Large intestine (tissue), 3 donors: ENCODE measurements around the gene DUSP15. TPM values are rescaled to one million over a fixed set of nuclear protein-coding genes. Genes with fewer than 3 reads are reported as not detected.
A peak's percentile ranks its signal among the peaks of the same experiment; 100 is the strongest.

ENCODE experiments used
- DNase-seq, 2 donors: peaks; one replicate each; pipeline versions ENCODE4 v3.0.0 to v3.0.0-alpha.2; 2013
- H3K27ac ChIP-seq: one replicate; pipeline ENCODE4 v1.5.1; 2013; ENCODE audit warnings: low read length
- H3K27me3 ChIP-seq: 2 replicates; pipeline ENCODE4 v1.6.1; 2013; ENCODE audit warnings: low read length; ENCODE audit not compliant: control insufficient read depth, insufficient read depth
- H3K36me3 ChIP-seq: 2 replicates; pipeline ENCODE4 v1.6.1; 2013; ENCODE audit warnings: low read length; ENCODE audit not compliant: control insufficient read depth, insufficient read depth
- H3K4me1 ChIP-seq: one replicate; pipeline ENCODE4 v1.6.1; 2013; ENCODE audit warnings: low read length; ENCODE audit not compliant: control insufficient read depth, insufficient read depth
- H3K4me3 ChIP-seq: one replicate; pipeline ENCODE4 v1.5.1; 2013; ENCODE audit warnings: low read length
- H3K9me3 ChIP-seq: one replicate; pipeline ENCODE4 v1.6.1; 2013; ENCODE audit warnings: mild to moderate bottlenecking, low read depth, low read length, moderate library complexity; ENCODE audit not compliant: control insufficient read depth
- WGBS: methylation state at CpG from one replicate; pipeline ENCODE4 v1.1.5; 2013; ENCODE audit warnings: low lambda C conversion rate; ENCODE audit not compliant: insufficient coverage; 5-methylcytosine and 5-hydroxymethylcytosine counted together
- polyA plus RNA-seq: library from polyadenylated mRNA; unstranded; fragments of 120-200 nt; gene quantifications from one replicate; pipeline ENCODE4 v1.2.1, GENCODE V29; 2013

Gene DUSP15
- polyA plus RNA-seq, 1 donor = 11.2 TPM

DNA sequence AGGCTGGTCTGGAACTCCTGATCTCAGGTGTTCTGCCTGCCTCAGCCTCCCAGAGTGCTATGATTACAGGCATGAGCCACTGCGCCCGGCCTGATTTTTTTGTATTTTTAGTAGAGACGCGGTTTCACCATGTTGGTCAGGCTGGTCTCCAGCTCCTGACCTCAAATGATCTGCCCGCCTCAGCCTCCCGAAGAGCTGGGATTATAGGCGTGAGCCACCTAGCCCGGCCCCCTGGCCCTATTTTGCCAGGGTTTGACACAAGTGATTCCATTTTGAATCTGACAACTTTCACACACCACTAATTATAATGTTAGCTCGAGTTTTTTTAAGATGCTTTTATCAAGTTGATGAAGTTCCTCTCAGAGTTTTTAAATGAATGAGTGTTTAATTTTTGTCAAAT, 25.7 kb upstream of the DUSP15 start:
- 93% methylated on average over 5 of the region's 9 CpGs for WGBS
- Histone ChIP-seq H3K4me3 (no peak overlapping the region), H3K27me3 (no peaks in the 10 kb centered on the region), H3K27ac (no peak overlapping the region), H3K36me3 (no peaks in the 10 kb centered on the region), H3K9me3 (no peaks in the 10 kb centered on the region), H3K4me1 (no peaks in the 10 kb centered on the region)
- DNase-seq = no peak

DNA sequence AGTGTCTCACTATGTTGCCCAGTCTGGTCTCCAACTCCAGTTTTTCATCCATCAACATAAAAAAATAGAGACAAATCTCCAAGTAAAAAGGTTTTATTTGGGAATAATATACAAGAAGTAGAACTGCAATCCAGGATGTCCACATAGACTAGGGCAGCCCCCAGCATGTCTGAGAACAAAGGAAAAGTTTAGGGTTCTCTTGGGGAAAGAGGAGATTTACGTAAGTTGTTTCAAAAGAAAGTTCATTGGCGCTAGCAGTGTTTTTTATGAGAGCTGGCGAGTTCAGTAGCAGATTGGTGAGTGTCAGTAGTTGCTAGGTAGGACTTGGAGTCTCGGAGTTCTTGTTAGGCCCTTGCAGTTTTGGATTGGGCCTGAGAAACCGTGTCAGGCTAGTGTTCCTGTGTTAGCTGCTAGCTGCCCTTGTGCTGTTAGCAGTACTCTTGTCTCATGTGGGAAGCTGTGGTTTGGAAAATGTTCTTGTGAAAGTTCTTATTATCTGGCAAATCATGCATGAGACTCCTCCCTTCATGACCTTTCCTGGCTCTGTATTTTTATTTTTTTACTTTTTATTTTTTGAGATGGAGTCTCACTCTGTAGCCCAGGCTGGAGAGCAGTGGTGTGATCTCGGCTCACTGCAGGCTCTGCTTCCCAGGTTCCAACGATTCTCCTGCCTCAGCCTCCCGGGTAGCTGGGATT, 24.8 kb upstream of the DUSP15 start:
- peak; percentile 29 to 48 for DNase-seq
- Histone ChIP-seq H3K9me3 (no peaks in the 10 kb centered on the region), H3K27ac (no peak overlapping the region), H3K36me3 (no peaks in the 10 kb centered on the region), H3K27me3 (no peaks in the 10 kb centered on the region), H3K4me1 (no peaks in the 10 kb centered on the region), H3K4me3 (no peak overlapping the region)
- WGBS = no CpG with 5 or more reads among the region's 8 CpGs

DNA sequence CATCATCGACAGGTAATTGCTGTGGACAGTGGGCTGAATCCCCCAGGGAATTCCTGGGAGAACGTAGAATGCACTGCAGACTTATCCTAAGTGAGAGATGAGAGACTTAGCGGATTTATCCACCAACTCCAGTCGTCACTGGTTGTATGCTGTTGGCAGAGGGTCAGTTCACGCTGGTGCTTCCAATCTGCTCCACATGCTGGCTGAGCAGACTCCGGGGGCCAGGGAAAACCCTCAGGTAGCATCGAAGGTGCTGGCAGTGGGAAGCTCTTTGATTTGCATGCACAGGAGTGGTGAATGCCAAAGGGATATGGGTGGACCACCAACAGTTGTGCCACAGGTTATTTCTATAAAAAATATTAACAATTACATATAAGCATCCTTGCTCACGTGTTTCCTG, 20.3 kb upstream of the DUSP15 start:
- Histone ChIP-seq H3K27me3 (no peaks in the 10 kb centered on the region), H3K4me1 (no peaks in the 10 kb centered on the region), H3K4me3 (no peak overlapping the region), H3K36me3 (no peaks in the 10 kb centered on the region), H3K27ac (no peak overlapping the region), H3K9me3 (no peaks in the 10 kb centered on the region)
- no peak for DNase-seq
- WGBS = no CpG with 5 or more reads among the region's 8 CpGs

DNA sequence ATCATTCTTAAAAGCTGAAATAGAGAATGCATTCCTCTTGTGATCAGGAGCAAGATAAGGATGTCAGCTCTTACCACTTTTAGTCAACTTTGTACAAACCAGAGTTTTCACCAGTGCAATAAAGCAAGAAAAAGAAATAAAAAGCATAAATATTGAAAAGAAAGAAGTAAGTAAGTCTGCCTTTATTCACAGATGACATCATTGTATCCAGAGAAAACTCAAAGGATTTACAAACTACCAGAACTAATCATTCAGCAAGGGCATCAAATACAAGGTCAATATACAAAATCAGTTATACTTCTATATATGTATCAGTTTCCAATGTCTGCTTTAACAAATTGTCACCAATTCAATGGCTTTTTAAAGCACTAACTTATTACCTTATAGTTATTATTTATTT, 13.5 kb upstream of the DUSP15 start:
- H3K36me3 ChIP-seq = no peaks in the 10 kb centered on the region
- no peak overlapping the region for H3K27ac ChIP-seq
- no peaks in the 10 kb centered on the region for H3K9me3 ChIP-seq
- peaks cover 8% of the 10 kb centered on the region for H3K4me1 ChIP-seq
- H3K4me3 ChIP-seq = no peak overlapping the region
- DNase-seq = no peak
- H3K27me3 ChIP-seq = no peaks in the 10 kb centered on the region

DNA sequence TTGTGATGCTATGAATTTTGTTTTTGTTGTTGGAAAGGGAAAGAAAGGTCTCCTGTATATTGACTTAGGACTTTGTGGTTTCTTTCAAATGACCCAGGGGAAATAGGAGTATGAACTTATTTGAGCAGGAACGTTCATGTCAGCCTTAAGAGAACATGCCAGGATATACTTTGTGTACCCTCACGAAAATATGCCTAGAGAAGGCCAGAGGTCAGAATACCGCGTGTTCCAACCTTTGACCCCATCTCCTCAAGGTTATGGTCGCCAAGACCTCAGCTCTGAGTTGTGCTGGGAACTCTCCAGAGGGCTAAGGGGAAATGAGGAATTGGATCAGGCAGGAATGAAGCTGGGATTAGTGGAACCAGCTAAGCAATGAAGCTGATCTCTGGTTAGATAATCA, 11.6 kb upstream of the DUSP15 start:
- H3K4me3 ChIP-seq = no peak overlapping the region
- H3K27me3 ChIP-seq = no peaks in the 10 kb centered on the region
- no CpG with 5 or more reads among the region's 5 CpGs for WGBS
- no peak overlapping the region for H3K27ac ChIP-seq
- no peaks in the 10 kb centered on the region for H3K36me3 ChIP-seq
- peaks cover 8% of the 10 kb centered on the region for H3K4me1 ChIP-seq
- no peak for DNase-seq
- H3K9me3 ChIP-seq = no peaks in the 10 kb centered on the region

DNA sequence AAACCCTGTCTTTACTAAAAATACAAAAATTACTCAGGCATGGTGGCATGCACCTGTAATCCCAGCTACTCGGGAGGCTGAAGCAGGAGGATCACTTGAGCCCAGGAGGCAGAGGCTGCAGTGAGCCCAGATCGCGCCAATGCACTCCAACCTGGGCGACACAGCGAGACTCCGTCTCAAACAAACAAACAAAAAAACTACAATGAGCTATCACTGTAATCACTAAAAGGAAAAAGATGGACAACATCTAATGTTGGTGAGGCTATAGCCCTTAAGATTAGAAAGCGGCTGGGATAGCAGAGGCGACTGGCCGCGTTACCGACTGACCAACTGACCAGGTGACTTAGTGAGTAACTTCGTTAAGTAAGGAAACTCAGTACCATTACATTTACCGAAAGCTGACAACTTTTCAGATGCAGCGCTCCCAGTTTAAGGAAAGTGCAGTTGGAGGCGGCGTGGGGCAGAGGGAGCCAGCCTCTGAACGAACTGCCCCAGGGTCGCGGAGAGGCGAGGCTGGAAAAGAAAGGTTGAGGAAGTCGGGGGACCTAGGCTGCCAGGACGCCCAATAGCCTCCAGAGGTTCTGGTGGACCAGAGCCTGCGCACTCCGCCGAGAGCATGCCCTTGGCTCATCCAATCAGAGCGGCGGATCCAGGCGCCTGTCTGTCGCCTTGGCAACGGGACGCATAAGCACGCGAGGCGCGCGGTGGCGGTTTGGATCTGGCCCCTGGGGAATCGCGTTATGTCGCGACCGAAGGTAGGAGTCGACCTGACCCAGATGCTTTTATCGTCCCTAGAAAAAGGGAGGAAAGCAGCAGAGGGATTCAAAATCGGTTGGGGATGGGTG, 9.0 kb upstream of the DUSP15 start:
- Histone ChIP-seq H3K4me1 (peaks cover 8% of the 10 kb centered on the region), H3K36me3 (no peaks in the 10 kb centered on the region), H3K9me3 (no peaks in the 10 kb centered on the region), H3K27ac (peak overlapping the region; percentile 14), H3K27me3 (no peaks in the 10 kb centered on the region), H3K4me3 (peak overlapping the region; percentile 55)
- WGBS = no CpG with 5 or more reads among the region's 45 CpGs
- peak; percentile 91 to 94 for DNase-seq

DNA sequence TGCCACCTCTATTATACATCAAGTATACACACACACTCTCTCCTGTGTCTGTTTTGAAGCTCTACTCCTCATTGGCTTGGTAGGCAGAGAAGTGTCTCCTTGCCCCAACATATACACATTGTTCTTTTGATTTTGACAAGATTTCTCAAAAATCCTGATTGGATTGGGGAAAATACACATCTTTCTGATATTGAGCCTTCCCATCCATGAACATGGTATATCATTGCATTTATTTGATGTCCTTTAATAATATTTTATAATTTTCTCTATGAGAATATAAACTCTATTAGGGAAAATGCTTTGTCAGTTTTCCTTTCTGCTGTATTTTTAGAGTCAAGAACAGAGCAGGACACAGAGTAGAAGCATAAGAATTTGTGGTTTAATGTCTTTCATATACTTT, 7.4 kb upstream of the DUSP15 start:
- no peak overlapping the region for H3K4me3 ChIP-seq
- H3K4me1 ChIP-seq = peaks cover 8% of the 10 kb centered on the region
- H3K36me3 ChIP-seq = no peaks in the 10 kb centered on the region
- H3K9me3 ChIP-seq = no peaks in the 10 kb centered on the region
- H3K27me3 ChIP-seq = no peaks in the 10 kb centered on the region
- no peak for DNase-seq
- H3K27ac ChIP-seq = no peak overlapping the region

DNA sequence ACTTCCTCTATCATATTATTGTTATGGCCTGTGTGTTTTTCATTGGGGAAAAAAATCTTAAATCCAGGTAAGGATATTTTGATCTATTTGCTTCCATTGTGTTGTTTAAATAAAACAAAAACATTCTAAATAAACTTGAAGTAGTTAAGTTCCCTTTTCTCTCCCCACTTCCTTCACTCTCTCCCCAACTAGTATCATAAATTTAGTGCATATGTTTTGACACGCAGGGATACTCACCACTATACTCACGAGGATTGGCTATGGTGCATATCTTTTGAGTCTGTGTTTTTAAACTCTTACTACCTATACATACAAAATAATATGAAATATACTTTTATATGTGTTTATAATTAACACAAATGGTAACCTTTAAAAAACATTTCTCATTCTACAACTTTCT, 5.3 kb upstream of the DUSP15 start:
- Histone ChIP-seq H3K4me3 (no peak overlapping the region), H3K27ac (no peak overlapping the region), H3K4me1 (peaks cover 5% of the 10 kb centered on the region), H3K27me3 (no peaks in the 10 kb centered on the region), H3K9me3 (no peaks in the 10 kb centered on the region), H3K36me3 (no peaks in the 10 kb centered on the region)
- no peak for DNase-seq
- WGBS = 80% methylated on average over 1 of the region's 2 CpGs

DNA sequence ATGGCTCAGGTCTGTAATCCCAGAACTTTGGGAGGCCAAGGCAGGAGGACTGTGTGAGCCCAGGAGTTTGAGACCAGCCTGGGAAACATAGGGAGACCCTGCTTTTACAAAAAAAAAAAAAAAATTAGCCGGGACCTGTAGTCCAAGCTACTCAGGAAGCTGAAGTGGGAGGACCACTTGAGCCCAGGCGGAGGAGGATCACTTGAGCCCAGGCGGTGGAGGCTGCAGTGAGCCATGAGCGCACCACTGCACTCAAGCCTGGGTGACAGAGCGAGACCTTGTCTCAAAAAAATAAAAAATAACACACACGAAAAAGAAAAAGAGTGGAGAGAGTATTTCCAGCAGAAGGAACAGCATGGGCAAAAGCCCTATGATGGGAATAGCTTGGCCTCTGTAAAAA, 2.1 kb upstream of the DUSP15 start:
- Histone ChIP-seq H3K4me3 (no peak overlapping the region), H3K27me3 (no peaks in the 10 kb centered on the region), H3K27ac (no peak overlapping the region), H3K36me3 (no peaks in the 10 kb centered on the region), H3K9me3 (no peaks in the 10 kb centered on the region), H3K4me1 (peaks cover 15% of the 10 kb centered on the region)
- 75% methylated on average over 1 of the region's 6 CpGs for WGBS
- DNase-seq = no peak

DNA sequence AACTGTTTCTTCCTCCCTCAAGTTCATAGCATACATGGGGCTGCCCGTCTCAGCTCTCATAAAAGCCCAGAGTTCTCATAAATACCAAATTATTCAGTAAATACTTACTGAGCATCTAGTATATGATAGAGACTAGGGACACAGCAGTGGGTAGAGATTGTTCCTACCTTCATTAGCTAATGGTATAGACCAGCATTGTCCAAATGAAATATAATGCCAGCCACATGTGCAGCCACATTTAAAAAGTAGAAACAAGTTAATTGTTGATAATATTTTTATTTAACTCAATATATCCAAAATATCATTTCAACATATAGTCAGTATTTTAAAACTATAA, 1.3 kb upstream of the DUSP15 start:
- Histone ChIP-seq H3K9me3 (no peaks in the 10 kb centered on the region), H3K27ac (no peak overlapping the region), H3K36me3 (peaks cover 3% of the 10 kb centered on the region), H3K4me3 (no peak overlapping the region), H3K27me3 (no peaks in the 10 kb centered on the region), H3K4me1 (peaks cover 15% of the 10 kb centered on the region)
- DNase-seq = no peak
- WGBS = no CpG with 5 or more reads among the region's 1 CpG
